GM12892 (cell line): ENCODE data around the gene STK17A.

Experiments used
- POLR2A ChIP-seq: IDR thresholded peaks from 2 replicates; pipeline ENCODE4 v1.6.1; 2011; ENCODE audit warnings: low read depth, low read length, control low read depth
- POLR2AphosphoS5 ChIP-seq: IDR thresholded peaks from 2 replicates; pipeline ENCODE4 v1.6.1; 2011; ENCODE audit warnings: low read depth, low read length, control low read depth

DNA sequence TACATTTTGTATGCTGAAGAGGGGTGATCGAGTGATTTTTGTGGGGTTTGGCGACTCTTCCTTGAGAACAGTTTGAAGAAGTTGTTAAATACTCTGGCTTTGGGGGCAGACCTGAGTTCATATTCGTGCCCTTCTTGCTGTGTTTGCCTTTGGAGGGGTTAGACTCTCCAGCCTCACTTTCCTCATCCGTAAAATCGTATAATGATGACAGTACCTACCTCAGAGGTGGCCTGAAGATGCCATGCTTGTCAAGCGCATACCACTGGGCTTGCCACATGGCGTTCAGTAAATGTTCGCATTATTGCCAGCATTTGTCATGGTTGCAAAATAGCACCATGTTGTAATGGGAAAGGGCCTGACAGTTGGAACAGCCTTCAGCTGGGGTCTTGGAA is 1.3 kb downstream of the STK17A start:
- TF ChIP-seq POLR2AphosphoS5 (no peak), POLR2A (peak; percentile 4; the same call in 1 of the 2 replicates)
